ENCODE data around the gene TCTN1. TPM values are rescaled to one million over a fixed set of nuclear protein-coding genes. Genes with fewer than 3 reads are reported as not detected.

Gene TCTN1
- total RNA-seq, 1 donor = 45.2 TPM

DNA sequence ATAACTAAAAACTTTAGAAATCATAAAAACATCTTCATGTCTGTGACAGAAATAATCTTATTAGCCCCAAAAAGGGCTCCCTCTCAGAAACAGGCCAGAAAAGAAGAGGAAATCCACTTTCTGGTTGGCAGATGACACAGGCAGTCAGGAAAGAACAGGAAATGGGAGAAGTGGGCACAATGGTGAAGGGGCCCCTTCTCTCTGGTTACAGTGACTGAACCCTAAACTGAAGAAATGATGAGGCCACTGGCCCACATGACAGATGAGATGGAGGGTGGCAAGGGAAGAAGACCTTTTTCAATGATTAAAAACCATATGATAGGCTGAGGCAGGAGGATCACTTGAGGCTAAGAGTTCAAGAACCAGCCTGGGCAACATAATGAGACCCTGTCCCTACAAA is 21.1 kb downstream of the TCTN1 start:
- no peak overlapping the region for H2AFZ ChIP-seq (ENCODE audit: low read length)
- no peak for TF ChIP-seq CTCF (IDR thresholded peaks at IDR 0.05; ENCODE audit: extremely low read depth, low read depth, low read length)
- no peaks in the 10 kb centered on the region for H3K36me3 ChIP-seq (ENCODE audit: insufficient read depth, low read length)
- H3K79me2 ChIP-seq (ENCODE audit: insufficient read depth, low read length) = no peaks in the 10 kb centered on the region
- H3K4me2 ChIP-seq (ENCODE audit: insufficient read depth, low read length) = no peak overlapping the region
- no peaks in the 10 kb centered on the region for H3K27me3 ChIP-seq (ENCODE audit: insufficient read depth, low read length)
- DNase-seq (ENCODE audit: insufficient read length, low spot score, missing footprints) = no peak
- H3K27ac ChIP-seq (ENCODE audit: low read depth, low read length) = no peak overlapping the region
- no peak overlapping the region for H3K4me3 ChIP-seq (ENCODE audit: insufficient read depth, low read length)
- peaks cover 10% of the 10 kb centered on the region for H3K4me1 ChIP-seq (ENCODE audit: insufficient read depth, low read length)
- H4K20me1 ChIP-seq (ENCODE audit: insufficient read depth, low read length) = no peaks in the 10 kb centered on the region
- H3K9me3 ChIP-seq (ENCODE audit: low read depth, low read length) = no peaks in the 10 kb centered on the region

DNA sequence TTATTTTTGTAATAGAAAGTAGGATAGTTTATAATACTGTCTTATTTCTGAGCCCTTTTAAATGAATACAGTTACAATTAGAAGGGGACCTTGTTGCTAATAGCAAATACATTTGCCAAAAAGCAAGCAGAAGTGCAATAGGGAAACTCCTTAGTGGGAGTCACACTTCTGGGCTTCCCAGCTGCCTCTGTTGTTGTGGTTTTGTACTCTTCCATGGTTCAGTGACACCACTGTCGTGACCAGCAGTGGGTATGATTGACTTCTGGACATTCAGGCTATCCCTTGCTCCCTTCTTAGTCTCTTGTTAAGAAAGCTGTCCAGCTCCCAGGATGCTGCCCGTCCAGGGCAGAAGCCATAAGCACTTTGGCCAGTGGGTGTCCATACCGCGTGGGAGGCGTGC is 22.6 kb downstream of the TCTN1 start:
- no peak for DNase-seq (ENCODE audit: insufficient read length, low spot score, missing footprints)
- Histone ChIP-seq H3K79me2 (ENCODE audit: insufficient read depth, low read length) (no peaks in the 10 kb centered on the region), H3K4me2 (ENCODE audit: insufficient read depth, low read length) (no peak overlapping the region), H3K36me3 (ENCODE audit: insufficient read depth, low read length) (no peaks in the 10 kb centered on the region), H3K4me1 (ENCODE audit: insufficient read depth, low read length) (peaks cover 17% of the 10 kb centered on the region), H3K4me3 (ENCODE audit: insufficient read depth, low read length) (no peak overlapping the region), H3K9me3 (ENCODE audit: low read depth, low read length) (no peaks in the 10 kb centered on the region), H4K20me1 (ENCODE audit: insufficient read depth, low read length) (no peaks in the 10 kb centered on the region), H2AFZ (ENCODE audit: low read length) (no peak overlapping the region), H3K27ac (ENCODE audit: low read depth, low read length) (no peak overlapping the region), H3K27me3 (ENCODE audit: insufficient read depth, low read length) (no peaks in the 10 kb centered on the region)
- TF ChIP-seq CTCF (IDR thresholded peaks at IDR 0.05; ENCODE audit: extremely low read depth, low read depth, low read length) = no peak

- Histone ChIP-seq H3K27me3 (ENCODE audit: insufficient read depth, low read length) (no peaks in the 10 kb centered on the region), H3K27ac (ENCODE audit: low read depth, low read length) (no peak overlapping the region), H3K4me3 (ENCODE audit: insufficient read depth, low read length) (no peak overlapping the region), H3K9me3 (ENCODE audit: low read depth, low read length) (no peaks in the 10 kb centered on the region), H3K36me3 (ENCODE audit: insufficient read depth, low read length) (no peaks in the 10 kb centered on the region), H3K4me2 (ENCODE audit: insufficient read depth, low read length) (no peak overlapping the region), H4K20me1 (ENCODE audit: insufficient read depth, low read length) (no peaks in the 10 kb centered on the region), H2AFZ (ENCODE audit: low read length) (no peak overlapping the region), H3K4me1 (ENCODE audit: insufficient read depth, low read length) (peaks cover 19% of the 10 kb centered on the region), H3K79me2 (ENCODE audit: insufficient read depth, low read length) (no peaks in the 10 kb centered on the region)
- no peak for DNase-seq (ENCODE audit: insufficient read length, low spot score, missing footprints)
- TF ChIP-seq CTCF (IDR thresholded peaks at IDR 0.05; ENCODE audit: extremely low read depth, low read depth, low read length) = no peak
These were observed 24.0 kb downstream of the TCTN1 start for GRCh38 chr12:110637869-110638441.

DNA sequence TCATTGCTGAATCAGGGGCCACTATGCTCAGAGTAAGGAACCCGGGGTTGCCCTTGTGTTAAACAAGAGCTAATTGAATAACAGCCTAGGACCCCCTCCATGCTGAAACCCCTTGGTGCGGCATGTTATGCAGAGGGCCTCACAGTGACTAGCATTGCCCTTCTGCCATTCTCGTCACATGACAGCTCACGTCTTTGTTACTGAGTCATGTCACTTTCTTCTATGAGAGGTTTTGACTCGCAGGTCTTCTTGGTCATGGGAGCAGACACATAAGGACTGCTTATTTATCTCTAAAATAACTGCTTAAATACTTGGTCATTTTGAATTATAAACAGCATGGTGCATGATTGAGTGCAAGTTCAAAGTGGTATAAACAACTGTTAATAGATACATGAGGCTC is 24.9 kb downstream of the TCTN1 start:
- Histone ChIP-seq H3K4me3 (ENCODE audit: insufficient read depth, low read length) (no peak overlapping the region), H3K79me2 (ENCODE audit: insufficient read depth, low read length) (no peaks in the 10 kb centered on the region), H3K36me3 (ENCODE audit: insufficient read depth, low read length) (no peaks in the 10 kb centered on the region), H4K20me1 (ENCODE audit: insufficient read depth, low read length) (no peaks in the 10 kb centered on the region), H3K9me3 (ENCODE audit: low read depth, low read length) (no peaks in the 10 kb centered on the region), H3K4me2 (ENCODE audit: insufficient read depth, low read length) (no peak overlapping the region), H3K4me1 (ENCODE audit: insufficient read depth, low read length) (peaks cover 19% of the 10 kb centered on the region), H3K27me3 (ENCODE audit: insufficient read depth, low read length) (no peaks in the 10 kb centered on the region), H3K27ac (ENCODE audit: low read depth, low read length) (no peak overlapping the region), H2AFZ (ENCODE audit: low read length) (no peak overlapping the region)
- no peak for TF ChIP-seq CTCF (IDR thresholded peaks at IDR 0.05; ENCODE audit: extremely low read depth, low read depth, low read length)
- no peak for DNase-seq (ENCODE audit: insufficient read length, low spot score, missing footprints)
